Coronary artery (tissue), 2 donors: ENCODE measurements around the gene ABT1.
A peak's percentile ranks its signal among the peaks of the same experiment; 100 is the strongest.

Source experiments
- DNase-seq: peaks from one replicate; pipeline ENCODE4 v3.0.0-alpha.2; 2017; ENCODE audit warnings: low spot score
- H3K27ac ChIP-seq, 2 donors: fragments of 200-600 bp; sonication (generic); one replicate each; pipeline ENCODE4 v1.5.1; 2016 to 2019
- H3K4me3 ChIP-seq: fragments of 200-600 bp; sonication (generic); 2 replicates; pipeline ENCODE4 v1.5.1; 2016; ENCODE audit warnings: mild to moderate bottlenecking, moderate library complexity
- TF ChIP-seq, protein P1 (sequence below): fragments of 200-600 bp; sonication (generic); IDR thresholded peaks from one replicate; pipeline ENCODE4 v1.5.1; 2019; ENCODE audit warnings: antibody characterized with exemption

ABT1 gene

DNA sequence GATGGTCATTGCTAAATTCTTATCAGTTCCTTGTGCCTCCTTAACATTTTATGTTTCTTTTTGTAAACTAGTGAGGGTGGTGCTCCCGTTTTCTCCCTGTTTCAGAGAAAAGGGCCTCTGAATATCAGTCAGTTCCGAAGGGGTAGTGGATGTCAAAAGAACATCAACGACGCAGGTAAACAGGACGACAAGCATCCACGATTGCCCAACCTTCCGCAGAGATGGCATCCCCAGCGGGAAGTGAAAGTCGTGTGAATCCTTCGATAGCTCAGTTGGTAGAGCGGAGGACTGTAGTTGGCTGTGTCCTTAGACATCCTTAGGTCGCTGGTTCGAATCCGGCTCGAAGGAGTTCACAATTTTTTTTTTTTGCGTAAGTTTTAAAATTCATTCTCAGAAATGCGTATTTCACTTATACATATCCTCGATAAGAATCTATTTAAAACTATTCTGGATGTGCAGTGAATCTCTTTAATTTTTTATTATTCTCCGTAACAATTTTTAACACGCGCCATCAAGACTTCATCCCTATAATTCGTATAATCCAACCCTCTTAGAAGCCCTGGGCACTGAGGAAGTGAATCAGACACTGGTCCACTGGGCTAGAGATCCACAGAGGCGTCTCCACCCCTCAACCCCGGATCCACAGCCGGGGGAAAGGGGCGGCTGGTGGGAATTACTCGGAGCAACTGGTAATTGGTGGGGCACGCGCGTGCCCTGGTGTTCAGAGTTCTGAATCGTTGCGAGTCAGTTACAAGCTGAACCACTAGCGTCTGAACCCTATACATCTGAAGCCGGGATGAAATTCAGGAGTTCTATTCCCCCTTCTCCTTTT is 27.9 kb upstream of the ABT1 start:
- Histone ChIP-seq H3K27ac (peak overlapping the region; percentile 54 to 75), H3K4me3 (peak overlapping the region; percentile 78)

GRCh38 chr6:26569433-26569764 is 27.4 kb upstream of the ABT1 start:
- Histone ChIP-seq H3K27ac (no peak overlapping the region), H3K4me3 (peak overlapping the region; percentile 78)
- no peak for DNase-seq
- TF ChIP-seq, protein P1, sequence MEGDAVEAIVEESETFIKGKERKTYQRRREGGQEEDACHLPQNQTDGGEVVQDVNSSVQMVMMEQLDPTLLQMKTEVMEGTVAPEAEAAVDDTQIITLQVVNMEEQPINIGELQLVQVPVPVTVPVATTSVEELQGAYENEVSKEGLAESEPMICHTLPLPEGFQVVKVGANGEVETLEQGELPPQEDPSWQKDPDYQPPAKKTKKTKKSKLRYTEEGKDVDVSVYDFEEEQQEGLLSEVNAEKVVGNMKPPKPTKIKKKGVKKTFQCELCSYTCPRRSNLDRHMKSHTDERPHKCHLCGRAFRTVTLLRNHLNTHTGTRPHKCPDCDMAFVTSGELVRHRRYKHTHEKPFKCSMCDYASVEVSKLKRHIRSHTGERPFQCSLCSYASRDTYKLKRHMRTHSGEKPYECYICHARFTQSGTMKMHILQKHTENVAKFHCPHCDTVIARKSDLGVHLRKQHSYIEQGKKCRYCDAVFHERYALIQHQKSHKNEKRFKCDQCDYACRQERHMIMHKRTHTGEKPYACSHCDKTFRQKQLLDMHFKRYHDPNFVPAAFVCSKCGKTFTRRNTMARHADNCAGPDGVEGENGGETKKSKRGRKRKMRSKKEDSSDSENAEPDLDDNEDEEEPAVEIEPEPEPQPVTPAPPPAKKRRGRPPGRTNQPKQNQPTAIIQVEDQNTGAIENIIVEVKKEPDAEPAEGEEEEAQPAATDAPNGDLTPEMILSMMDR: no peak

More for the DNA sequence above, 27.9 kb upstream of the ABT1 start:
- DNase-seq: peak; percentile 96
- TF ChIP-seq, protein P1: no peak

GRCh38 chr6:26570027-26570809 is 26.5 kb upstream of the ABT1 start:
- Histone ChIP-seq H3K4me3 (no peak overlapping the region), H3K27ac (no peak overlapping the region)
- DNase-seq: no peak
- TF ChIP-seq, protein P1: no peak

GRCh38 chr6:26571592-26572296 is 25.0 kb upstream of the ABT1 start:
- TF ChIP-seq, protein P1: no peak
- DNase-seq: no peak
- Histone ChIP-seq H3K4me3 (peak overlapping the region; percentile 65), H3K27ac (peak overlapping the region; percentile 33 to 60)

GRCh38 chr6:26575494-26575939 is 21.2 kb upstream of the ABT1 start:
- no peak overlapping the region for H3K27ac ChIP-seq
- DNase-seq: no peak
- TF ChIP-seq, protein P1: no peak
- no peak overlapping the region for H3K4me3 ChIP-seq

- H3K27ac ChIP-seq: no peak overlapping the region
- no peak for DNase-seq
- TF ChIP-seq, protein P1: no peak
- peak overlapping the region; percentile 35 for H3K4me3 ChIP-seq
Measured at GRCh38 chr6:26576407-26576843, 20.3 kb upstream of the ABT1 start.
